DOHH2 (cell line): ENCODE results near the gene CIB4.

Experiments used
- CTCF ChIP-seq: fragments of 200-600 bp; sonication (generic); IDR thresholded peaks from one replicate; pipeline ENCODE4 v1.5.1; 2014; ENCODE audit warnings: antibody characterized with exemption, mild to moderate bottlenecking, low read depth, low read length; ENCODE audit not compliant: poor library complexity, severe bottlenecking
- EZH2phosphoT487 ChIP-seq: fragments of 200-600 bp; sonication (generic); IDR thresholded peaks from 2 replicates; pipeline ENCODE4 v1.6.1; 2017; ENCODE audit warnings: borderline replicate concordance, mild to moderate bottlenecking, antibody characterized with exemption, low read length, moderate library complexity, mixed read lengths

GRCh38 chr2:26602575-26602974 is 38.6 kb downstream of the CIB4 start:
- TF ChIP-seq CTCF (no peak), EZH2phosphoT487 (no peak)
